K562 (cell line): ENCODE measurements around the gene MCIDAS. TPM values are rescaled to one million over a fixed set of nuclear protein-coding genes. Genes with fewer than 3 reads are reported as not detected.

Source experiments
- FUS ChIP-seq: fragments of 200-400 bp; formaldehyde crosslinking; optimal IDR thresholded peaks from 2 replicates; pipeline ENCODE3; 2017; ENCODE audit warnings: low read depth, low read length
- MEF2A ChIP-seq: IDR thresholded peaks from 2 replicates; pipeline ENCODE4 v1.6.1; 2011; ENCODE audit warnings: low read depth, mild to moderate bottlenecking, low read length, moderate library complexity; ENCODE audit not compliant: control insufficient read depth
- MGA ChIP-seq: fragments of 450-650 bp; IDR thresholded peaks from 2 replicates; pipeline ENCODE4 v1.6.1; 2016; ENCODE audit warnings: mild to moderate bottlenecking, moderate library complexity
- PURB ChIP-seq: sonication (generic); formaldehyde crosslinking; IDR thresholded peaks from 2 replicates; pipeline ENCODE4 v1.9.0; 2021; ENCODE audit warnings: low read depth, mild to moderate bottlenecking, missing genetic modification reagents
- polyA plus RNA-seq, 8 experiments: library from polyadenylated mRNA; depleted of rRNA in 4 of 8; stranded (reverse) in 5 of 8; unstranded in 3 of 8; fragments of >200 nt; fragmentation: Nextera tagmentation in 2 of 8; fragmentation: Illumina TruSeq in 1 of 8; extraction: Ambion mirVana in 2 of 8; extraction: Trizol in 1 of 8; gene quantifications; 2 replicates each; pipeline versions ENCODE4 v1.2.1 to v1.2.3, GENCODE V29; 2011 to 2014; ENCODE audit warnings: inconsistent platforms in 1 of 8, missing spikeins in 1 of 8
- total RNA-seq, 7 experiments: library from RNA; depleted of rRNA in 6 of 7; stranded (reverse); fragments of >200 nt in 6 of 7; fragmentation: Illumina TruSeq in 2 of 7; extraction: Trizol in 2 of 7; gene quantifications; 2 replicates each; pipeline versions ENCODE4 v1.2.1 to v1.2.3, GENCODE V29; 2011 to 2021; ENCODE audit warnings: low replicate concordance in 1 of 7
- TF ChIP-seq, protein P1 (sequence below), 2 experiments: fragments of 450-650 bp; IDR thresholded peaks; 2 replicates each; pipeline ENCODE4 v1.6.1; 2016

Gene MCIDAS
- total and polyA plus RNA-seq, 9 of the 15 experiments (the other 6 are each of a cell fraction or from before 2014, with no cell fraction given), result 0.07 to 1.5 (median 0.69) TPM

DNA sequence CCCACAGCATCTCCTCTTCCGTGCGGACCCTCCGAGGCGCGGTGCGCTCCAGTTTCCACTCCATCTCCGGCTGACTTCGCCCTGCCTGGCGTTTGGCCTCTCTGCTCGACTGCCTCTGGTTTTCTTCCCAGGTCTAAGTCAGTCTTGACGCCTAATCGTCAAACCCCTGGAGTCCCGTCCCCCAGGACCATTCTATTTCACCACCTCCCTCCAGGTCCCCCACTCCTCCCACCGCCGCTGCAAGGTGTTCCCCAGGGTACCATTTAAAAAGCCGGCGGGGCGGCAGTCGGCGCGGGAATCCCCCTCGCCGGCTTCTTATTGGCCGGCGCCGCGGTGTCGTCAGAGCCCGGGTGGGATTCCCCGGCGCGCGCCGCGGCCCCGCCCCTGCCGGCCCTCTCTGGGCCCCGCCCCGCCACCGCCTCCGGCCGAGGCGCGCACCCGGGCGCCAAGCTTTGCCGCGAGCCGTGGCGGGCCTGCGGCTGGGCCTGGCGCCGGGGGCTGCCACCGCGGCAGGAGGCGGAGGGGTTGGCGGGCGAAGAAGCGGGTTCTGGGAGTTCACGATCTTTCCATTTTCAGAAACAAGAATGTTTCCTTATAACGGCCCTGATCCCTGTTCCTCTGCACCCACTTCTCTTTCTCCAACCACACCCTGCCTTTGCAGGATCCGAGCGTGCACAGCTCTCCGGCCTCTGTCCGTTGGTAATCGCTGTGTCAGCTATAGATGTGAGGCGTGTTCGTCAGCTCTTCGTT is 54.0 kb downstream of the MCIDAS start, which contains the start of gene CDC20B (continued):
- peak; percentile 61; the same call in 1 of the 2 replicates for TF ChIP-seq MGA
- TF ChIP-seq, protein P1, sequence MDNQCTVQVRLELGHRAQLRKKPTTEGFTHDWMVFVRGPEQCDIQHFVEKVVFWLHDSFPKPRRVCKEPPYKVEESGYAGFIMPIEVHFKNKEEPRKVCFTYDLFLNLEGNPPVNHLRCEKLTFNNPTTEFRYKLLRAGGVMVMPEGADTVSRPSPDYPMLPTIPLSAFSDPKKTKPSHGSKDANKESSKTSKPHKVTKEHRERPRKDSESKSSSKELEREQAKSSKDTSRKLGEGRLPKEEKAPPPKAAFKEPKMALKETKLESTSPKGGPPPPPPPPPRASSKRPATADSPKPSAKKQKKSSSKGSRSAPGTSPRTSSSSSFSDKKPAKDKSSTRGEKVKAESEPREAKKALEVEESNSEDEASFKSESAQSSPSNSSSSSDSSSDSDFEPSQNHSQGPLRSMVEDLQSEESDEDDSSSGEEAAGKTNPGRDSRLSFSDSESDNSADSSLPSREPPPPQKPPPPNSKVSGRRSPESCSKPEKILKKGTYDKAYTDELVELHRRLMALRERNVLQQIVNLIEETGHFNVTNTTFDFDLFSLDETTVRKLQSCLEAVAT (IDR thresholded peaks at IDR 0.05), result no peak
- TF ChIP-seq FUS, result no peak
- TF ChIP-seq MEF2A, result no peak
- TF ChIP-seq PURB (CRISPR knock-in tag), result no peak
